ENCODE results near the gene UBE2J2. TPM values are rescaled to one million over a fixed set of nuclear protein-coding genes. Genes with fewer than 3 reads are reported as not detected.

UBE2J2 gene
- total and polyA plus RNA-seq, 2 of the 13 experiments (the other 11 are each of a cell fraction or from before 2014, with no cell fraction given): 25.4 to 29.4 TPM

- TF ChIP-seq ZBTB2 (CRISPR knock-in tag; IDR thresholded peaks at IDR 0.05; ENCODE audit: low read depth) (no peak), DMAP1 (CRISPR knock-in tag; IDR thresholded peaks at IDR 0.05) (0 out of 2 replicates have a peak, but pooled peaks have one; percentile 14), ZBTB46 (CRISPR knock-in tag; IDR thresholded peaks at IDR 0.05; ENCODE audit: borderline replicate concordance) (no peak), ZNF383 (CRISPR knock-in tag; IDR thresholded peaks at IDR 0.05; ENCODE audit: borderline replicate concordance) (no peak), ZNF766 (CRISPR knock-in tag; IDR thresholded peaks at IDR 0.05; ENCODE audit: borderline replicate concordance) (0 out of 2 replicates have a peak, but pooled peaks have one; percentile 6), ZNF44 (CRISPR knock-in tag; IDR thresholded peaks at IDR 0.05) (no peak), ZBTB10 (CRISPR knock-in tag; IDR thresholded peaks at IDR 0.05; ENCODE audit: borderline replicate concordance) (no peak), HDAC2 (CRISPR knock-in tag; IDR thresholded peaks at IDR 0.05) (peak; percentile 18), ZBTB8A (CRISPR knock-in tag; IDR thresholded peaks at IDR 0.05; ENCODE audit: borderline replicate concordance, low read depth) (no peak), ATF2 (CRISPR knock-in tag; IDR thresholded peaks at IDR 0.05) (no peak), ZBED4 (CRISPR knock-in tag; IDR thresholded peaks at IDR 0.05; ENCODE audit: borderline replicate concordance) (no peak), MZF1 (CRISPR knock-in tag; IDR thresholded peaks at IDR 0.05; ENCODE audit: borderline replicate concordance) (no peak), ZNF235 (CRISPR knock-in tag; IDR thresholded peaks at IDR 0.05; ENCODE audit: borderline replicate concordance) (0 out of 2 replicates have a peak, but pooled peaks have one; percentile 16), BRCA1 (CRISPR knock-in tag; IDR thresholded peaks at IDR 0.05) (no peak; the same call in 1 of the 2 replicates), MIER3 (CRISPR knock-in tag; IDR thresholded peaks at IDR 0.05; ENCODE audit: borderline replicate concordance) (no peak), RBM39 (IDR thresholded peaks at IDR 0.05; ENCODE audit: low read depth, low read length, poor library complexity, severe bottlenecking) (no peak), MTA3 (CRISPR knock-in tag; IDR thresholded peaks at IDR 0.05) (no peak)
Measured at GRCh38 chr1:1305300-1306069, 31.8 kb upstream of the UBE2J2 start (continued).

All from HepG2 (cell line).